GM18907 (cell line): Measurements from ENCODE around the gene KRTAP10-1.
"Not testable (repeated sequence)": the region's sequence is repeated elsewhere in the genome, so short reads cannot be mapped to it uniquely, and the experiment has no call there.

Experiments
- ATAC-seq: cut with Tn5 transposase; IDR thresholded peaks from one replicate; pipeline ENCODE4 v1.9.1; 2021; ENCODE audit warnings: mild to moderate bottlenecking, moderate library complexity; ENCODE audit not compliant: unreplicated experiment

The KRTAP10-1 gene

GRCh38 chr21:44571844-44572782 lies 32.1 kb upstream of the KRTAP10-1 start:
- ATAC-seq, result no peak

- ATAC-seq, result no peak
Measured at GRCh38 chr21:44571296-44571695, 31.3 kb upstream of the KRTAP10-1 start.

- ATAC-seq, result no peak
Measured at GRCh38 chr21:44569861-44570517, 30.0 kb upstream of the KRTAP10-1 start.

GRCh38 chr21:44568667-44569556 lies 28.9 kb upstream of the KRTAP10-1 start:
- no peak for ATAC-seq

GRCh38 chr21:44568261-44568660 lies 28.3 kb upstream of the KRTAP10-1 start:
- no peak for ATAC-seq

GRCh38 chr21:44567481-44568171 lies 27.6 kb upstream of the KRTAP10-1 start:
- ATAC-seq, result no peak

GRCh38 chr21:44566403-44566802 lies 26.4 kb upstream of the KRTAP10-1 start:
- no peak for ATAC-seq

- ATAC-seq, result no peak
Measured at GRCh38 chr21:44564886-44565598, 25.0 kb upstream of the KRTAP10-1 start.

GRCh38 chr21:44564099-44564498 lies 24.1 kb upstream of the KRTAP10-1 start:
- no peak for ATAC-seq

GRCh38 chr21:44558695-44559094 lies 18.7 kb upstream of the KRTAP10-1 start, which contains the start of gene KRTAP10-3:
TSS of gene KRTAP10-3 (minus strand) at chr21:44558795. CDS start at chr21:44558715, 80 bp downstream.
- no peak for ATAC-seq

- not testable (repeated sequence) for ATAC-seq
Measured at GRCh38 chr21:44558329-44558675, 18.3 kb upstream of the KRTAP10-1 start.

- ATAC-seq, result no peak
Measured at GRCh38 chr21:44557491-44558328, 17.7 kb upstream of the KRTAP10-1 start.

- ATAC-seq, result no peak
Measured at GRCh38 chr21:44556879-44557278, 16.9 kb upstream of the KRTAP10-1 start.

GRCh38 chr21:44555200-44555875 lies 15.3 kb upstream of the KRTAP10-1 start:
- ATAC-seq, result no peak

- ATAC-seq, result no peak
Measured at GRCh38 chr21:44552681-44553080, 12.7 kb upstream of the KRTAP10-1 start.

- ATAC-seq, result no peak
Measured at GRCh38 chr21:44552136-44552535, 12.1 kb upstream of the KRTAP10-1 start.

- no peak for ATAC-seq
Measured at GRCh38 chr21:44551340-44551961, 11.5 kb upstream of the KRTAP10-1 start, which contains the start of gene KRTAP10-2. TSS of gene KRTAP10-2 (minus strand) at chr21:44551505. CDS start at chr21:44551458, 47 bp downstream.

- ATAC-seq, result no peak
Measured at GRCh38 chr21:44550807-44551206, 10.8 kb upstream of the KRTAP10-1 start.
